Panc1 (cell line): ENCODE data around the gene XRCC2. TPM values are rescaled to one million over a fixed set of nuclear protein-coding genes. Genes with fewer than 3 reads are reported as not detected.
"Not testable (repeated sequence)": the region's sequence is repeated elsewhere in the genome, so short reads cannot be mapped to it uniquely, and the experiment has no call there.

Source experiments
- ATAC-seq: fragments of 200-7000 bp; cut with Tn5 transposase; 2 replicates; pipeline ENCODE4 v1.9.1; 2020; ENCODE audit warnings: mild to moderate bottlenecking, moderate library complexity
- BruUV-seq: library from RNA; stranded (reverse); fragments of 400-500 nt; replicated peaks from 2 replicates; lab custom pipeline; 2021; lab: Mats Ljungman, UMichigan
- CTCF ChIA-PET: fragments of 300-600 bp; sonication (Branson Sonifier 250); formaldehyde crosslinking; loops from one replicate; lab custom pipeline; 2022; ENCODE audit warnings: antibody characterized with exemption; lab: Charles Lee
- POLR2A ChIA-PET: fragments of 300-600 bp; sonication (Branson Sonifier 250); formaldehyde crosslinking; loops from one replicate; lab custom pipeline; 2022; ENCODE audit warnings: antibody characterized with exemption; lab: Charles Lee
- DNase-seq: peaks from one replicate; pipeline ENCODE4 v3.0.0-alpha.2; 2010; ENCODE audit warnings: low read depth, low spot score
- H3K27ac ChIP-seq: 2 replicates; pipeline ENCODE4 v1.5.1; 2011; ENCODE audit warnings: mild to moderate bottlenecking, low read length, inconsistent platforms
- H3K27me3 ChIP-seq: fragments of 200-500 bp; sonication (Bioruptor generic); 2 replicates; pipeline ENCODE4 v1.6.0; 2014; ENCODE audit warnings: low read length, inconsistent platforms; ENCODE audit not compliant: control insufficient read depth, insufficient read depth
- H3K36me3 ChIP-seq: fragments of 200-500 bp; sonication (Bioruptor generic); 2 replicates; pipeline ENCODE4 v1.5.1; 2014; ENCODE audit warnings: inconsistent platforms, mild to moderate bottlenecking, low read length, moderate library complexity; ENCODE audit not compliant: control insufficient read depth, insufficient read depth
- H3K4me1 ChIP-seq: 2 replicates; pipeline ENCODE4 v1.5.1; 2011; ENCODE audit warnings: inconsistent platforms, mild to moderate bottlenecking, low read length, moderate library complexity; ENCODE audit not compliant: control insufficient read depth, insufficient read depth
- H3K4me3 ChIP-seq, 2 experiments: 2 replicates each; pipeline ENCODE4 v1.5.1; 2011 to 2012; ENCODE audit warnings: low read depth in 2 of 2, low read length in 2 of 2, mild to moderate bottlenecking in 2 of 2, inconsistent platforms in 1 of 2, moderate library complexity in 1 of 2
- H3K9me3 ChIP-seq: fragments of 200-500 bp; sonication (Bioruptor generic); 2 replicates; pipeline ENCODE4 v1.5.1; 2014; ENCODE audit warnings: low read depth, mild to moderate bottlenecking, inconsistent platforms, low read length, moderate library complexity; ENCODE audit not compliant: control insufficient read depth, insufficient read depth
- POLR2AphosphoS5 ChIP-seq: IDR thresholded peaks from 2 replicates; pipeline ENCODE4 v1.6.1; 2012; ENCODE audit warnings: mild to moderate bottlenecking, low read depth, low read length, moderate library complexity
- SIN3A ChIP-seq: IDR thresholded peaks from 2 replicates; pipeline ENCODE4 v1.6.1; 2012; ENCODE audit warnings: low read depth, mild to moderate bottlenecking, low read length, moderate library complexity, borderline replicate concordance; ENCODE audit not compliant: insufficient read depth
- TCF7L2 ChIP-seq: IDR thresholded peaks from 2 replicates; pipeline ENCODE4 v1.6.1; 2011; ENCODE audit warnings: mild to moderate bottlenecking, low read depth, low read length, inconsistent platforms
- in situ Hi-C: cut with HindIII; loops from 2 replicates; pipeline ENCODE4 v1.10.0; 2016; ENCODE audit warnings: low sequenced_read_pairs, low pct_unique_long_range_greater_than_20kb
- intact Hi-C: fragments of 100-400 bp; cut with micrococcal nuclease; formaldehyde crosslinking; loops from one replicate; pipeline ENCODE4 v1.10.0; 2022; ENCODE audit not compliant: unreplicated experiment
- total RNA-seq: library from RNA; stranded (reverse); gene quantifications from one replicate; pipeline ENCODE4 v1.2.1, GENCODE V29; 2021; ENCODE audit not compliant: unreplicated experiment
- TF ChIP-seq, protein P1 (sequence below): fragments of 450-650 bp; IDR thresholded peaks from 2 replicates; pipeline ENCODE4 v1.5.1; 2017; ENCODE audit warnings: mild to moderate bottlenecking
- TF ChIP-seq, protein P2 (sequence below), 2 experiments: IDR thresholded peaks; 2 replicates each; pipeline ENCODE4 v1.6.1; 2011 to 2012; ENCODE audit warnings: low read depth in 2 of 2, control low read depth in 1 of 2, low read length in 1 of 2, mild to moderate bottlenecking in 1 of 2, moderate library complexity in 1 of 2; ENCODE audit not compliant: insufficient read depth in 1 of 2

XRCC2 gene
- total RNA-seq, 1 experiment from 2014 or later: 10.3 TPM

DNA sequence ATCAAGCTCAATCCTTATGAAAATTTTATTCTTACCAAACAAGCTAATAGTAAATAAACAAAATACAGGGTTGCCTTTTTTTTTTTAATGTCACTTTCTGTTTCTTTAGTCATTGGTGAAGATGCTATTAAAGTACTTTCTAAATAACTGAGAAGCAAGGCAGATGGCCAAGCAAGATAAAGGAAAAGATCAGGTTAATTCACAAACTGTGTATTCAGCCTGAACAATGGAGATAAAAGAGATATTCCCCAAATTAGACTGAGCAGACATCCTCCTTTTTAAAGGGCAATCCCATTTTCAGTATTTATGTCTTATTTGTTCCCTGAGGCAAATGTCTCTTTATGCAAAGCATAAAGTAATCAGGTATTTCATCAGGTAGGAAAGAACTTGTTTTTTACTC is 23.1 kb upstream of the XRCC2 start:
- Histone ChIP-seq H3K36me3 (no peaks in the 10 kb centered on the region), H3K27me3 (no peaks in the 10 kb centered on the region), H3K4me3 (no peak overlapping the region), H3K27ac (no peak overlapping the region), H3K9me3 (no peaks in the 10 kb centered on the region), H3K4me1 (no peaks in the 10 kb centered on the region)
- TF ChIP-seq TCF7L2 (no peak), SIN3A (no peak), POLR2AphosphoS5 (no peak)
- TF ChIP-seq, protein P1, sequence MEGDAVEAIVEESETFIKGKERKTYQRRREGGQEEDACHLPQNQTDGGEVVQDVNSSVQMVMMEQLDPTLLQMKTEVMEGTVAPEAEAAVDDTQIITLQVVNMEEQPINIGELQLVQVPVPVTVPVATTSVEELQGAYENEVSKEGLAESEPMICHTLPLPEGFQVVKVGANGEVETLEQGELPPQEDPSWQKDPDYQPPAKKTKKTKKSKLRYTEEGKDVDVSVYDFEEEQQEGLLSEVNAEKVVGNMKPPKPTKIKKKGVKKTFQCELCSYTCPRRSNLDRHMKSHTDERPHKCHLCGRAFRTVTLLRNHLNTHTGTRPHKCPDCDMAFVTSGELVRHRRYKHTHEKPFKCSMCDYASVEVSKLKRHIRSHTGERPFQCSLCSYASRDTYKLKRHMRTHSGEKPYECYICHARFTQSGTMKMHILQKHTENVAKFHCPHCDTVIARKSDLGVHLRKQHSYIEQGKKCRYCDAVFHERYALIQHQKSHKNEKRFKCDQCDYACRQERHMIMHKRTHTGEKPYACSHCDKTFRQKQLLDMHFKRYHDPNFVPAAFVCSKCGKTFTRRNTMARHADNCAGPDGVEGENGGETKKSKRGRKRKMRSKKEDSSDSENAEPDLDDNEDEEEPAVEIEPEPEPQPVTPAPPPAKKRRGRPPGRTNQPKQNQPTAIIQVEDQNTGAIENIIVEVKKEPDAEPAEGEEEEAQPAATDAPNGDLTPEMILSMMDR: no peak
- TF ChIP-seq, protein P2, sequence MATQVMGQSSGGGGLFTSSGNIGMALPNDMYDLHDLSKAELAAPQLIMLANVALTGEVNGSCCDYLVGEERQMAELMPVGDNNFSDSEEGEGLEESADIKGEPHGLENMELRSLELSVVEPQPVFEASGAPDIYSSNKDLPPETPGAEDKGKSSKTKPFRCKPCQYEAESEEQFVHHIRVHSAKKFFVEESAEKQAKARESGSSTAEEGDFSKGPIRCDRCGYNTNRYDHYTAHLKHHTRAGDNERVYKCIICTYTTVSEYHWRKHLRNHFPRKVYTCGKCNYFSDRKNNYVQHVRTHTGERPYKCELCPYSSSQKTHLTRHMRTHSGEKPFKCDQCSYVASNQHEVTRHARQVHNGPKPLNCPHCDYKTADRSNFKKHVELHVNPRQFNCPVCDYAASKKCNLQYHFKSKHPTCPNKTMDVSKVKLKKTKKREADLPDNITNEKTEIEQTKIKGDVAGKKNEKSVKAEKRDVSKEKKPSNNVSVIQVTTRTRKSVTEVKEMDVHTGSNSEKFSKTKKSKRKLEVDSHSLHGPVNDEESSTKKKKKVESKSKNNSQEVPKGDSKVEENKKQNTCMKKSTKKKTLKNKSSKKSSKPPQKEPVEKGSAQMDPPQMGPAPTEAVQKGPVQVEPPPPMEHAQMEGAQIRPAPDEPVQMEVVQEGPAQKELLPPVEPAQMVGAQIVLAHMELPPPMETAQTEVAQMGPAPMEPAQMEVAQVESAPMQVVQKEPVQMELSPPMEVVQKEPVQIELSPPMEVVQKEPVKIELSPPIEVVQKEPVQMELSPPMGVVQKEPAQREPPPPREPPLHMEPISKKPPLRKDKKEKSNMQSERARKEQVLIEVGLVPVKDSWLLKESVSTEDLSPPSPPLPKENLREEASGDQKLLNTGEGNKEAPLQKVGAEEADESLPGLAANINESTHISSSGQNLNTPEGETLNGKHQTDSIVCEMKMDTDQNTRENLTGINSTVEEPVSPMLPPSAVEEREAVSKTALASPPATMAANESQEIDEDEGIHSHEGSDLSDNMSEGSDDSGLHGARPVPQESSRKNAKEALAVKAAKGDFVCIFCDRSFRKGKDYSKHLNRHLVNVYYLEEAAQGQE (IDR thresholded peaks at IDR 0.05; ENCODE audit: insufficient read depth in 1 of 2, low read depth in 2 of 2, low read length in 1 of 2): no peak
- in situ Hi-C loops (no loop called here), intact Hi-C loops (no loop called here)
- ChIA-PET POLR2A (no interaction called here), CTCF (no interaction called here)
- no peak for DNase-seq
- no TSS peak for BruUV-seq
- ATAC-seq: no peak

DNA sequence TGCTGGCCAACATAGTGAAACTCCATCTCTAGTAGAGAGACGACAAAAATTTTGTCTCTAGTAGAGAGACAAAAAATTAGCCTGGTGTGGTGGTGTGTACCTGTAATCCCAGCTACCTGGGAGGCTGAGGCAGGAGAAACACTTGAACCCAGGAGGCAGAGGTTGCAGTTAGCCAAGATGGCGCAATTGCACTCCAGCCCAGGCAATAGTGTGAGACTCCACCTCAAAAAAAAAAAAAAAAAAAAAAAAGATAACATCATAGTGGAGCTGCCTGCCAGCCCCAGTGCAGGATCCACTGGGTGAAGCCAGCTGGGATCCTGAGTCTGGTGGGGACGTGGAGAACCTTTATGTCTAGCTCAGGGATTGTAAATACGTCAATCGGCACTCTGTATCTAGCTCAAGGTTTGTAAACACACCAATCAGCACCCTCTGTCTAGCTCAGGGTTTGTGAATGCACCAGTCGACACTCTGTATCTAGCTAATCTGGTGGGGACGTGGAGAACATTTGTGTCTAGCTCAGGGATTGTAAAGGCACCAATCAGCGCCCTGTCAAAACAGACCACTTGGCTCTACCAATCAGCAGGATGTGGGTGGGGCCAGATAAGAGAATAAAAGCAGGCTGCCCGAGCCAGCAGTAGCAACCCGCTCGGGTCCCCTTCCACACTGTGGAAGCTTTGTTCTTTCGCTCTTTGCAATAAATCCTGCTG is 21.5 kb upstream of the XRCC2 start:
- H3K27me3 ChIP-seq, ATAC-seq, DNase-seq, H3K4me3 ChIP-seq, intact Hi-C loops, BruUV-seq, H3K36me3 ChIP-seq, H3K27ac ChIP-seq, POLR2A ChIA-PET, in situ Hi-C loops, H3K4me1 ChIP-seq, H3K9me3 ChIP-seq: not testable (repeated sequence)
- CTCF ChIA-PET: interaction anchor here (0.6 to 0.7 kb wide), 2 partner anchors 82 to 566 kb away, joined by 3 read pairs; no protein-coding TSS in a partner anchor

- ATAC-seq, CTCF ChIA-PET, H3K4me1 ChIP-seq, H3K4me3 ChIP-seq, H3K36me3 ChIP-seq, H3K27ac ChIP-seq, DNase-seq, BruUV-seq, in situ Hi-C loops, POLR2A ChIA-PET, intact Hi-C loops, H3K9me3 ChIP-seq, H3K27me3 ChIP-seq: not testable (repeated sequence)
Observed at GRCh38 chr7:152692196-152692595, 16.3 kb upstream of the XRCC2 start.
